DND-41 (cell line): ENCODE results near the gene SLC35F3.

Experiments
- ATAC-seq: fragments of 200-7000 bp; cut with Tn5 transposase; 3 replicates; pipeline ENCODE4 v1.9.1; 2021; ENCODE audit warnings: low read depth; ENCODE audit not compliant: insufficient read depth
- DNase-seq: peaks from one replicate; pipeline ENCODE4 v3.0.0-alpha.2; 2020
- H2AFZ ChIP-seq: 2 replicates; pipeline ENCODE4 v1.6.0; 2012; ENCODE audit warnings: low read depth, low read length
- H3K27ac ChIP-seq: 2 replicates; pipeline ENCODE4 v1.5.1; 2012; ENCODE audit warnings: low read length, inconsistent platforms
- H3K27me3 ChIP-seq: fragments of 200-600 bp; sonication (generic); 2 replicates; pipeline ENCODE4 v1.6.0; 2012; ENCODE audit warnings: low read length, mild to moderate bottlenecking, inconsistent platforms; ENCODE audit not compliant: insufficient read depth, poor library complexity
- H3K36me3 ChIP-seq: 2 replicates; pipeline ENCODE4 v1.5.1; 2012; ENCODE audit warnings: low read length, inconsistent platforms; ENCODE audit not compliant: insufficient read depth
- H3K4me1 ChIP-seq: 2 replicates; pipeline ENCODE4 v1.5.1; 2012; ENCODE audit warnings: mild to moderate bottlenecking, low read length; ENCODE audit not compliant: insufficient read depth
- H3K4me2 ChIP-seq: 2 replicates; pipeline ENCODE4 v1.6.0; 2012; ENCODE audit warnings: mild to moderate bottlenecking, moderate library complexity, low read length, inconsistent platforms; ENCODE audit not compliant: insufficient read depth
- H3K4me3 ChIP-seq, 2 experiments: fragments of 200-600 bp in 1 of 2; shearing (Covaris generic) in 1 of 2; 2 replicates each; pipeline ENCODE4 v1.5.1; 2012 to 2016; ENCODE audit warnings: inconsistent platforms in 2 of 2, low read length in 2 of 2, mild to moderate bottlenecking in 2 of 2, low read depth in 1 of 2, moderate library complexity in 1 of 2
- H3K79me2 ChIP-seq: 2 replicates; pipeline ENCODE4 v1.6.0; 2012; ENCODE audit warnings: low read length, inconsistent platforms; ENCODE audit not compliant: insufficient read depth
- H3K9ac ChIP-seq: 2 replicates; pipeline ENCODE4 v1.6.0; 2012; ENCODE audit warnings: low read depth, mild to moderate bottlenecking, inconsistent platforms, low read length, moderate library complexity
- H3K9me3 ChIP-seq: 2 replicates; pipeline ENCODE4 v1.5.1; 2012; ENCODE audit warnings: low read length, moderate library complexity, mild to moderate bottlenecking, inconsistent platforms; ENCODE audit not compliant: insufficient read depth, severe bottlenecking
- H4K20me1 ChIP-seq: 2 replicates; pipeline ENCODE4 v1.6.0; 2012; ENCODE audit warnings: low read length; ENCODE audit not compliant: insufficient read depth
- CTCF ChIP-seq: IDR thresholded peaks from 2 replicates; pipeline ENCODE4 v1.5.1; 2012; ENCODE audit warnings: borderline replicate concordance, low read length, moderate library complexity, mild to moderate bottlenecking; ENCODE audit not compliant: poor library complexity, severe bottlenecking; ENCODE audit errors: extremely low read depth
- EZH2 ChIP-seq: IDR thresholded peaks from 3 replicates; pipeline ENCODE4 v1.6.1; 2012; ENCODE audit warnings: borderline replicate concordance, low read depth, mild to moderate bottlenecking, moderate library complexity, low read length, inconsistent platforms; ENCODE audit not compliant: severe bottlenecking

The SLC35F3 gene

GRCh38 chr1:234139966-234140365 lies 235.5 kb downstream of the SLC35F3 start:
- no peak for DNase-seq
- Histone ChIP-seq H2AFZ (no peak overlapping the region), H3K27me3 (no peaks in the 10 kb centered on the region), H3K9me3 (no peaks in the 10 kb centered on the region), H3K4me3 (no peak overlapping the region), H3K4me2 (no peak overlapping the region), H3K27ac (no peak overlapping the region), H3K9ac (no peak overlapping the region), H3K79me2 (no peaks in the 10 kb centered on the region), H3K4me1 (no peaks in the 10 kb centered on the region), H3K36me3 (no peaks in the 10 kb centered on the region), H4K20me1 (no peaks in the 10 kb centered on the region)
- no peak for ATAC-seq
- TF ChIP-seq EZH2 (no peak), CTCF (no peak)

- TF ChIP-seq CTCF (no peak), EZH2 (no peak)
- no peaks in the 10 kb centered on the region for H3K79me2 ChIP-seq
- no peak overlapping the region for H3K4me3 ChIP-seq
- no peak overlapping the region for H3K4me2 ChIP-seq
- ATAC-seq (no peak), DNase-seq (no peak)
- H3K9ac ChIP-seq, result no peak overlapping the region
- no peaks in the 10 kb centered on the region for H3K27me3 ChIP-seq
- H3K27ac ChIP-seq, result no peak overlapping the region
- no peaks in the 10 kb centered on the region for H4K20me1 ChIP-seq
- no peaks in the 10 kb centered on the region for H3K4me1 ChIP-seq
- no peaks in the 10 kb centered on the region for H3K36me3 ChIP-seq
- H2AFZ ChIP-seq, result no peak overlapping the region
- H3K9me3 ChIP-seq, result no peaks in the 10 kb centered on the region
Measured at GRCh38 chr1:234140388-234140787, 235.9 kb downstream of the SLC35F3 start.

GRCh38 chr1:234141006-234141405 lies 236.5 kb downstream of the SLC35F3 start:
- Histone ChIP-seq H3K9ac (no peak overlapping the region), H2AFZ (no peak overlapping the region), H3K27me3 (no peaks in the 10 kb centered on the region), H3K4me1 (no peaks in the 10 kb centered on the region), H3K27ac (no peak overlapping the region), H3K79me2 (no peaks in the 10 kb centered on the region), H3K36me3 (no peaks in the 10 kb centered on the region), H3K4me3 (no peak overlapping the region), H4K20me1 (no peaks in the 10 kb centered on the region), H3K4me2 (no peak overlapping the region), H3K9me3 (no peaks in the 10 kb centered on the region)
- TF ChIP-seq CTCF (no peak), EZH2 (no peak)
- no peak for ATAC-seq
- DNase-seq, result no peak

GRCh38 chr1:234143681-234144080 lies 239.2 kb downstream of the SLC35F3 start:
- Histone ChIP-seq H3K9me3 (peaks cover 12% of the 10 kb centered on the region), H3K27me3 (no peaks in the 10 kb centered on the region), H3K79me2 (no peaks in the 10 kb centered on the region), H3K27ac (no peak overlapping the region), H3K36me3 (no peaks in the 10 kb centered on the region), H4K20me1 (no peaks in the 10 kb centered on the region), H3K4me1 (no peaks in the 10 kb centered on the region), H3K9ac (no peak overlapping the region), H3K4me3 (no peak overlapping the region), H2AFZ (no peak overlapping the region), H3K4me2 (no peak overlapping the region)
- DNase-seq (no peak), ATAC-seq (no peak)
- TF ChIP-seq EZH2 (no peak), CTCF (no peak)
